ENCODE results near the gene C4BPA.

GRCh38 chr1:207097871-207098324 lies 6.1 kb upstream of the C4BPA start:
- TF ChIP-seq, protein P1, sequence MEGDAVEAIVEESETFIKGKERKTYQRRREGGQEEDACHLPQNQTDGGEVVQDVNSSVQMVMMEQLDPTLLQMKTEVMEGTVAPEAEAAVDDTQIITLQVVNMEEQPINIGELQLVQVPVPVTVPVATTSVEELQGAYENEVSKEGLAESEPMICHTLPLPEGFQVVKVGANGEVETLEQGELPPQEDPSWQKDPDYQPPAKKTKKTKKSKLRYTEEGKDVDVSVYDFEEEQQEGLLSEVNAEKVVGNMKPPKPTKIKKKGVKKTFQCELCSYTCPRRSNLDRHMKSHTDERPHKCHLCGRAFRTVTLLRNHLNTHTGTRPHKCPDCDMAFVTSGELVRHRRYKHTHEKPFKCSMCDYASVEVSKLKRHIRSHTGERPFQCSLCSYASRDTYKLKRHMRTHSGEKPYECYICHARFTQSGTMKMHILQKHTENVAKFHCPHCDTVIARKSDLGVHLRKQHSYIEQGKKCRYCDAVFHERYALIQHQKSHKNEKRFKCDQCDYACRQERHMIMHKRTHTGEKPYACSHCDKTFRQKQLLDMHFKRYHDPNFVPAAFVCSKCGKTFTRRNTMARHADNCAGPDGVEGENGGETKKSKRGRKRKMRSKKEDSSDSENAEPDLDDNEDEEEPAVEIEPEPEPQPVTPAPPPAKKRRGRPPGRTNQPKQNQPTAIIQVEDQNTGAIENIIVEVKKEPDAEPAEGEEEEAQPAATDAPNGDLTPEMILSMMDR (conservative IDR thresholded peaks at IDR 0.05; ENCODE audit: low read depth, low read length) = no peak
- TF ChIP-seq EZH2 (IDR thresholded peaks at IDR 0.05; ENCODE audit: low read length, unreplicated experiment) (no peak), EZH2phosphoT487 (IDR thresholded peaks at IDR 0.05; ENCODE audit: borderline replicate concordance, low read length) (no peak)
